Type B pancreatic cell (in vitro differentiated cells): ENCODE measurements around the gene UBE2D2. TPM values are rescaled to one million over a fixed set of nuclear protein-coding genes. Genes with fewer than 3 reads are reported as not detected.
"Not testable (repeated sequence)": the region's sequence is repeated elsewhere in the genome, so short reads cannot be mapped to it uniquely, and the experiment has no call there.

ENCODE experiments used
- DNase-seq: peaks from one replicate; pipeline ENCODE4 v3.0.0; 2021; ENCODE audit warnings: mixed read lengths; ENCODE audit not compliant: unreplicated experiment; ENCODE audit errors: extremely low spot score
- H3K27ac Mint-ChIP-seq: 2 replicates; pipeline ENCODE4 v1.8.0; 2021; ENCODE audit warnings: mild to moderate bottlenecking, mixed read lengths
- H3K27me3 Mint-ChIP-seq: 2 replicates; pipeline ENCODE4 v1.8.0; 2021; ENCODE audit warnings: mixed read lengths
- H3K36me3 Mint-ChIP-seq: 2 replicates; pipeline ENCODE4 v1.8.0; 2021; ENCODE audit warnings: mixed read lengths
- H3K4me1 Mint-ChIP-seq: one replicate; pipeline ENCODE4 v1.8.0; 2021; ENCODE audit warnings: mixed read lengths; ENCODE audit not compliant: unreplicated experiment
- H3K4me3 Mint-ChIP-seq: 2 replicates; pipeline ENCODE4 v1.8.0; 2021; ENCODE audit warnings: mild to moderate bottlenecking, mixed read lengths
- H3K9me3 Mint-ChIP-seq: 2 replicates; pipeline ENCODE4 v1.8.0; 2021; ENCODE audit warnings: mixed read lengths
- CTCF ChIP-seq: fragments of 200-600 bp; sonication (generic); conservative IDR thresholded peaks from 2 replicates; pipeline ENCODE4 v1.5.0; 2021; ENCODE audit warnings: antibody characterized with exemption, mild to moderate bottlenecking
- long read RNA-seq: library from polyadenylated mRNA; unstranded; transcript quantifications from one replicate; pipeline ENCODE4 v2.0.0, GENCODE V29; 2020
- total RNA-seq: library from RNA; stranded (reverse); gene quantifications from 2 replicates; pipeline ENCODE4 v1.2.1, GENCODE V29; 2021; ENCODE audit warnings: low replicate concordance

UBE2D2 gene
- total RNA-seq = 140 and 153 TPM in 2 replicates
- long read RNA-seq, transcript UBE2D2-202 (7 exons, 2,702 nt) = major isoform, 15 of 34 reads
- long read RNA-seq, partial matches to known transcripts = 12 of 34 reads
- long read RNA-seq, other reads (novel, unspliced or antisense) = 7 of 34 reads

GRCh38 chr5:139560752-139561654 lies at the start of gene UBE2D2:
UBE2D2 (plus strand) TSS chr5:139561339; CDS start chr5:139561792, 453 bp downstream.
- no peak for TF ChIP-seq CTCF

GRCh38 chr5:139512786-139513390 lies 48.3 kb upstream of the UBE2D2 start:
- Mint-ChIP-seq H3K27me3 (peaks cover 8% of the 10 kb centered on the region), H3K36me3 (no peaks in the 10 kb centered on the region), H3K4me3 (no peak overlapping the region), H3K4me1 (peaks cover 4% of the 10 kb centered on the region), H3K27ac (no peak overlapping the region), H3K9me3 (no peaks in the 10 kb centered on the region)
- TF ChIP-seq CTCF = no peak
- no peak for DNase-seq

More at GRCh38 chr5:139560752-139561654, at the start of gene UBE2D2:
- H3K4me3 Mint-ChIP-seq = peak within 1 kb of the TSS; percentile 92
- H3K9me3 Mint-ChIP-seq = no peaks in the 10 kb centered on the region
- peak within 1 kb of the TSS; percentile 91 for H3K27ac Mint-ChIP-seq
- DNase-seq = peak; percentile 98
- H3K4me1 Mint-ChIP-seq = peaks cover 24% of the 10 kb centered on the region
- no peaks in the 10 kb centered on the region for H3K27me3 Mint-ChIP-seq
- H3K36me3 Mint-ChIP-seq = peaks cover 19% of the 10 kb centered on the region

- not testable (repeated sequence) for H3K27ac Mint-ChIP-seq, H3K4me1 Mint-ChIP-seq, H3K9me3 Mint-ChIP-seq, H3K36me3 Mint-ChIP-seq, H3K27me3 Mint-ChIP-seq
- peak; percentile 76 for TF ChIP-seq CTCF
- H3K4me3 Mint-ChIP-seq = peak overlapping the region; percentile 11
- peak; percentile 70 for DNase-seq
Measured at GRCh38 chr5:139513434-139513833, 47.7 kb upstream of the UBE2D2 start.

GRCh38 chr5:139513852-139514485 lies 47.2 kb upstream of the UBE2D2 start:
- peak overlapping the region; percentile 11 for H3K4me3 Mint-ChIP-seq

More at GRCh38 chr5:139513852-139514485, 47.2 kb upstream of the UBE2D2 start:
- Mint-ChIP-seq H3K4me1 (peaks cover 13% of the 10 kb centered on the region), H3K27ac (no peak overlapping the region), H3K36me3 (no peaks in the 10 kb centered on the region), H3K27me3 (peaks cover 5% of the 10 kb centered on the region), H3K9me3 (no peaks in the 10 kb centered on the region)
- TF ChIP-seq CTCF = peak; percentile 10
- DNase-seq = no peak
